Measurements from ENCODE around the gene C1orf174. TPM values are rescaled to one million over a fixed set of nuclear protein-coding genes. Genes with fewer than 3 reads are reported as not detected.

The C1orf174 gene
- total RNA-seq, 1 experiment from 2014 or later, result 41.2 TPM

GRCh38 chr1:3842912-3843311 is 57.2 kb downstream of the C1orf174 start:
- no TSS peak for BruUV-seq (replicated peaks)

GRCh38 chr1:3841491-3841890 is 58.6 kb downstream of the C1orf174 start:
- Histone ChIP-seq H3K9me3 (ENCODE audit: control insufficient read depth, insufficient read depth, low read depth, low read length) (peaks cover 11% of the 10 kb centered on the region; the same call in 1 of the 2 replicates), H3K4me3 (ENCODE audit: low read depth in 2 of 2, low read length in 2 of 2) (no peak overlapping the region), H3K27me3 (ENCODE audit: control insufficient read depth, insufficient read depth, low read length) (no peaks in the 10 kb centered on the region), H3K36me3 (ENCODE audit: control insufficient read depth, insufficient read depth, low read length) (no peaks in the 10 kb centered on the region; the same call in 1 of the 2 replicates), H3K4me1 (ENCODE audit: control insufficient read depth, insufficient read depth, low read length) (no peaks in the 10 kb centered on the region), H3K27ac (ENCODE audit: low read length) (no peak overlapping the region)
- intact Hi-C loops (cut with micrococcal nuclease; ENCODE audit: unreplicated experiment), result no loop called here
- no peak for ATAC-seq
- POLR2A ChIA-PET, result interaction anchor here (0.6 kb wide), 1 partner anchor 32 kb away, joined by 3 read pairs; no protein-coding TSS in a partner anchor
- DNase-seq (ENCODE audit: low read depth, low spot score), result no peak
- no peak for TF ChIP-seq SIN3A (IDR thresholded peaks at IDR 0.05; ENCODE audit: borderline replicate concordance, insufficient read depth, low read depth, low read length)
- CTCF ChIA-PET, result no interaction called here
- BruUV-seq (replicated peaks), result no TSS peak
- in situ Hi-C loops (cut with HindIII; ENCODE audit: low pct_unique_long_range_greater_than_20kb, low sequenced_read_pairs), result no loop called here

More at GRCh38 chr1:3842912-3843311, 57.2 kb downstream of the C1orf174 start:
- POLR2A ChIA-PET, result interaction anchor here (0.6 kb wide), 1 partner anchor 400 kb away, joined by 15 read pairs; no protein-coding TSS in a partner anchor
- no peaks in the 10 kb centered on the region for H3K9me3 ChIP-seq (ENCODE audit: control insufficient read depth, insufficient read depth, low read depth, low read length)
- H3K4me1 ChIP-seq (ENCODE audit: control insufficient read depth, insufficient read depth, low read length), result no peaks in the 10 kb centered on the region
- intact Hi-C loops (cut with micrococcal nuclease; ENCODE audit: unreplicated experiment) (no loop called here), in situ Hi-C loops (cut with HindIII; ENCODE audit: low pct_unique_long_range_greater_than_20kb, low sequenced_read_pairs) (no loop called here)
- no peak for ATAC-seq
- no peak overlapping the region for H3K27ac ChIP-seq (ENCODE audit: low read length)
- no peak for DNase-seq (ENCODE audit: low read depth, low spot score)
- CTCF ChIA-PET, result no interaction called here
- H3K27me3 ChIP-seq (ENCODE audit: control insufficient read depth, insufficient read depth, low read length), result no peaks in the 10 kb centered on the region
- TF ChIP-seq POLR2AphosphoS5 (IDR thresholded peaks at IDR 0.05; ENCODE audit: low read depth, low read length) (no peak), CTCF (IDR thresholded peaks at IDR 0.05) (no peak), SIN3A (IDR thresholded peaks at IDR 0.05; ENCODE audit: borderline replicate concordance, insufficient read depth, low read depth, low read length) (no peak), TCF7L2 (IDR thresholded peaks at IDR 0.05; ENCODE audit: low read depth, low read length) (no peak), REST (IDR thresholded peaks at IDR 0.05; ENCODE audit: insufficient read depth in 1 of 2, low read depth in 2 of 2, low read length in 1 of 2) (no peak)
- H3K36me3 ChIP-seq (ENCODE audit: control insufficient read depth, insufficient read depth, low read length), result peaks cover 6% of the 10 kb centered on the region
- no peak overlapping the region for H3K4me3 ChIP-seq (ENCODE audit: low read depth in 2 of 2, low read length in 2 of 2)

Other genes starting within 250 kb of the C1orf174 start
- 4.7 TPM for gene TP73, start 247.8 kb downstream of the C1orf174 start, total RNA-seq (2021; ENCODE audit: unreplicated experiment)
- not detected for gene CCDC27, start 147.8 kb downstream of the C1orf174 start, total RNA-seq (2021; ENCODE audit: unreplicated experiment)
- 35.5 TPM for gene SMIM1, start 127.5 kb downstream of the C1orf174 start, total RNA-seq (2021; ENCODE audit: unreplicated experiment)
- 51.0 TPM for gene LRRC47, start 103.8 kb downstream of the C1orf174 start, total RNA-seq (2021; ENCODE audit: unreplicated experiment)
- gene CEP104, start 43.1 kb downstream of the C1orf174 start, total RNA-seq (2021; ENCODE audit: unreplicated experiment), result 52.0 TPM
- 3.0 TPM for gene DFFB, start 42.8 kb downstream of the C1orf174 start, total RNA-seq (2021; ENCODE audit: unreplicated experiment)

Measured in Panc1 (cell line).